ENCODE results near the gene MED27. TPM values are rescaled to one million over a fixed set of nuclear protein-coding genes. Genes with fewer than 3 reads are reported as not detected.

The MED27 gene
- total RNA-seq, 2 experiments from 2014 or later, result 25.7 to 28.2 TPM

DNA sequence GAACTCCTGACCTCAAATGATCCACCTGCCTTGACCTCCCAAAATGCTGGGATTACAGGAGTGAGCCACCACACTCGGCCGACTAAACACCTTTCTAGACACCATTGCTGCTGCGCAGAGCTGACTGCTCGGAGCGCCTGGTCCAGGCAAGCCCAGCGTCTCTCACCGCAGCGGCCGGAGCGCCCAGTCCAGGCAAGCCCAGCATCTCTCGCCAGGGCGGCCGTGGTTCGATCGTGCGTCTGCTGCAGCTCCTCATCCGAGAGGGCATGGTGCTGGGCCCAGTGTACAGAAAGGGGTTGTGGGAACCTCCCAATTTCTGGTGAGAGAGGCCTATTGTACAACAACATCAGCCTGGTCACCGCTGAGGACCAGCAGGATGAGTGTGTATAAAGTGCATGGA, 230.3 kb downstream of the MED27 start:
- Mint-ChIP-seq H3K4me3 (no peak overlapping the region), H3K9me3 (ENCODE audit: low read depth) (no peaks in the 10 kb centered on the region), H3K27me3 (peaks cover 2% of the 10 kb centered on the region), H3K4me1 (peaks cover 8% of the 10 kb centered on the region), H3K27ac (no peak overlapping the region), H3K36me3 (no peaks in the 10 kb centered on the region)
- DNase-seq (no peak), ATAC-seq (no peak)
- CTCF ChIA-PET, result no interaction called here

DNA sequence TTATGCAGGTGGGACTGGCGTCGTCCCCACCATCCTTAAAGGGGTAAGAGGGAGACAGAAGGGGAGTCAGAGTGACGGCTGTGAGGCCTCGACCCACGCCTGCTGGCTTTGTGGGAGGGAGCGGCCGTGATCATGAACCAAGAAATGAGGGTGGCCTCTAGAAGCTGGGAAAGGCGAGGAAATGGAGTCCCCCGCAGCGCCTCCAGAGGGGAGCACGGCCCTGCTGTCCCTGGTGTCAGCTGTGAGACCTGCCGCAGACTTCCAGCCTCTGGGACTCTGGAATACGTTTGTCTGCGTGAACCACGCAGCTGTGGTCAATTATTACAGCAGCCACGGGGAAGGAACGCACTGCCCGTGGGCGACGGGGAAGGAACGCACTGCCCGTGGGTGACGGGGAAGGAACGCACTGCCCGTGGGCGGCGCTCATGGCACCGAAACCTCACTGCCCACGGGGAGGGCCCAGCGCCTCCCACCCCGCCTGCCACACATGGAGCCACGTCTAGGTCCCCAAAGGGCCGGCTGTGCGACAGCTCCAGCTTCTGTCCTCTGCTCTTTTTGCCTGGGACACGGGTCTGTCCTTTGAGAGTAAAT, 231.0 kb downstream of the MED27 start:
- Mint-ChIP-seq H3K27me3 (peaks cover 2% of the 10 kb centered on the region), H3K36me3 (no peaks in the 10 kb centered on the region), H3K9me3 (ENCODE audit: low read depth) (no peaks in the 10 kb centered on the region), H3K27ac (no peak overlapping the region), H3K4me1 (peaks cover 8% of the 10 kb centered on the region), H3K4me3 (no peak overlapping the region)
- CTCF ChIA-PET, result no interaction called here
- DNase-seq, result no peak
- ATAC-seq, result no peak

DNA sequence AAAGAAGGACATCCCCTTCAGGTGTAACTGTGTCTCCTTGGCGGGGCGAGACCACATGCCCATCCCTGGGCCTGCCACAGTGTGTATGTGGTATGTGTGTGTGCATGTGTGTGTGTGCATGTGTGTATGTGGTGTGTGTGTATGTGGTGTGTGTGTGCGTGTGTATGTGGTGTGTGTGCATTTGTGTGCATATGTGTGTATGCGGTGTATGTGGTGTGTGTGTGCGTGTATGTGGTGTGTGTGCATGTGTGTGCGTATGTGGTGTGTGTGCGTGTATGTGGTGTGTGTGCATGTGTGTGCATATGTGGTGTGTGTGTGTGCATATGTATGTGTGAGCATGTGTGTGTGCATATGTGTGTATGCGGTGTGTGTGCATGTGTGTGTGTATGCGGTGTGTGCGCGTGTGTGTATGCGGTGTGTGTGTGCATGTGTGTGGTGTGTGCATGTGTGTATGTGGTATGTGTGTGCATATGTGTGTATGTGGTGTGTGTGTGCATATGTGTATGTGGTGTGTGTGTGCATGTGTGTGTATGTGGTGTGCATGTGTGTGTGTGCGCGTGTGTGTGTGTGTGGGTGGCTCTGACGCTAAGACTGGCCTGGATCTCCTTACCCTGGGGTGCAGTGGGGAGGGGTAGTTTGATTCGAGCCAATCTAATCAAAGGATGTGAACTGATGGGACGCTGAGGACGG, 231.9 kb downstream of the MED27 start:
- Mint-ChIP-seq H3K27me3 (peaks cover 2% of the 10 kb centered on the region), H3K4me1 (peaks cover 3% of the 10 kb centered on the region), H3K27ac (no peak overlapping the region), H3K4me3 (no peak overlapping the region), H3K9me3 (ENCODE audit: low read depth) (no peaks in the 10 kb centered on the region), H3K36me3 (no peaks in the 10 kb centered on the region)
- ATAC-seq (no peak), DNase-seq (no peak)
- CTCF ChIA-PET, result no interaction called here

DNA sequence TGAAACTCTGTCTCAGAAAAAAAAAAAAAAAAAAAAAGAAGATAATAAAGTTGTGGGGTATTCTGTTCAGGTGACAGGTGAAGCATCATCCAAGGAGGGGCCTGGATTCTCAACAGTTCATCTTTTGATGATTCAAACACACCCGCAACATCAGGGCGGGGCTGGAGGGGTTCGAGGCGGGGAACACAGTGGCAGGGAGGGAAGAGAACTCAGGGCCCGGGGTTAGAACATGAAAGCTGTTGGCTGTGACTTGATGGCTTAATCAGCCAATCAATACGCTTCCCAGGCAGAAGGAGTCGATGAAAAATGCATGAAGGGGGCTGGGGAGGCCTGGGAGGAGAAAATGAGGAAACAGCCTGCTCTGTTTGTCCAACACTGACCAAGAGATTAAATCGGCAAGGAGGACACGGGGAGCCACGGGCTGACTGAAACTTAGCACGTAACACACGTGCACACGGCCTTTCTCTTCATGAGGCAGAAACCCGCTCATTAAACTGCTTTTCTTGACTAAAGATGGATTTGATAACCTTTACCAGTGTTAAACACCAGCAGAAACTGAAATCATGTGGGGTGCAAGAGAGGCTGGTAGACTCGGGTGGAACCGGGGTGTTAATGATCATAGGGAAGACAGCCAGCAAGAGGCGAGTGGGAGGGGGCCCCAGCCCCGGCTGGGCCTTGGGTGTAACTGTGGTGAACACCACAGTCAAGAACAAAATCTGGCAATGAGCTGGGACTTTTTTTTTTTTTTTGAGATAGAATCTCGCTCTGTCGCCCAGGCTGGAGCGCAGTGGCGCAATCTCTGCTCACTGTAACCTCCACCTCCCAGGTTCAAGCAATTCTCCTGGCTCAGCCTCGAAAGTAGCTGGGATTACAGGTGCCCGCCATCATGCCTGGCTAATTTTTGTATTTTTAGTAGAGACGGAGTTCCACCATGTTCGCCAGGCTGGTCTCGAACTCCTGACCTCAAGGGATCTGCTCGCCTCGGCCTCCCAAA, 234.1 kb downstream of the MED27 start:
- Mint-ChIP-seq H3K9me3 (ENCODE audit: low read depth) (no peaks in the 10 kb centered on the region), H3K27me3 (peaks cover 2% of the 10 kb centered on the region), H3K4me3 (no peak overlapping the region), H3K36me3 (no peaks in the 10 kb centered on the region), H3K4me1 (no peaks in the 10 kb centered on the region), H3K27ac (no peak overlapping the region)
- CTCF ChIA-PET, result no interaction called here
- no peak for ATAC-seq
- no peak for DNase-seq

DNA sequence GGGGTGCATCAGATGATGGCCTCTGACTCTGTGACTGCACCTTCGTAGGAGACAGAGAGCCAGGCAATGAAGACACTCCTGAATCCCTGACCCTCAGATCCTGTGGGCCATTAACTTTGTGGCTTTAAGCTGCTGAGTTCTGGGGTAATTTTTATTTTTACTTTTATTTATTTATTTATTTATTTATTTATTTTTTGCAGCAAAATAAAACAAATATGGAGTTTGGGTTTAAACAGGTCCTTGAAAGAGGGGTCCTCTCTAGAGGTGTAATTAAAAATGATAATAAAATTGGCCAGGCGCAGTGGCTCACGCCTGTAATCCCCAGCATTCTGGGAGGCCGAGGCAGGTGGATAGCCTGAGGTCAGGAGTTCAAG, 234.9 kb downstream of the MED27 start:
- Mint-ChIP-seq H3K27ac (no peak overlapping the region), H3K9me3 (ENCODE audit: low read depth) (no peaks in the 10 kb centered on the region), H3K36me3 (no peaks in the 10 kb centered on the region), H3K4me1 (peaks cover 9% of the 10 kb centered on the region), H3K4me3 (no peak overlapping the region), H3K27me3 (peaks cover 2% of the 10 kb centered on the region)
- CTCF ChIA-PET, result no interaction called here
- ATAC-seq (no peak), DNase-seq (no peak)

DNA sequence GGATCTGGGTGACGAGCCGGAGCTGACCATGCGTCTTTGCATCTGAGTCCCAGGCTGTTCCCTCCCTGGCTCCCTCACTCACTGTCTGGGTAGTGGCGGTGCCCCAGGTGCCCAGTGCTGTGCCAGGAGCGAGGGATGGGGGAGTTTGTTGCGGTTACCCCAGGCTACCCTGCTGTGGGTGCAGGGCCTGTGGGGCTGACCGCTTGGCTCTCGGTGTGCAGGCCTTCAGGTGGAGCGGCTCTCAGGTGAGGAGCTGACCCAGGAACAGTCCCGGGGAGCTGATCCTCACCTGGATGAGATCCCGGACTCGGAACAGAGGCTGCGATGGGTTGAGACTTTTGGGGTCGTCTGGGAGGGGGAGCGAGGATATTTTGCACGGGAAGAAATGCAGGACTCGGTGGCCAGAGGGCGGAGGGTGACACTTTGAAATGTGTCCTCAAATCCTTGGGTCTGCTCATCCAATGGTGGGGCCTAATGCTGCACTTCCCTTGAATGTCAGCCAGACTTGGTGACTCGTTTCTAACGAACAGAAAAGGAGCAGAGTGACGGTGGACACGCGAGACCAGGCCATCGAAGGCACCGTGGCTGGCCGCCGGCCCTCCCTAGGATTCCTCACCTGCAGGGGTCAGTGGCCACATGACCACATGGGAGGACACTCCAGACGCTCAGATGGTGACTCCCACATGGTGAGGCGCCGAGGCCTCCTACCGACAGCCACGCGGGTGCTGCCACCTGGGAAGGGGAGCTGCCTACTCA, 235.5 kb downstream of the MED27 start:
- Mint-ChIP-seq H3K36me3 (no peaks in the 10 kb centered on the region), H3K9me3 (ENCODE audit: low read depth) (no peaks in the 10 kb centered on the region), H3K4me3 (no peak overlapping the region), H3K27ac (no peak overlapping the region), H3K4me1 (peaks cover 14% of the 10 kb centered on the region), H3K27me3 (peaks cover 2% of the 10 kb centered on the region)
- no peak for ATAC-seq
- CTCF ChIA-PET, result no interaction called here
- DNase-seq, result no peak

DNA sequence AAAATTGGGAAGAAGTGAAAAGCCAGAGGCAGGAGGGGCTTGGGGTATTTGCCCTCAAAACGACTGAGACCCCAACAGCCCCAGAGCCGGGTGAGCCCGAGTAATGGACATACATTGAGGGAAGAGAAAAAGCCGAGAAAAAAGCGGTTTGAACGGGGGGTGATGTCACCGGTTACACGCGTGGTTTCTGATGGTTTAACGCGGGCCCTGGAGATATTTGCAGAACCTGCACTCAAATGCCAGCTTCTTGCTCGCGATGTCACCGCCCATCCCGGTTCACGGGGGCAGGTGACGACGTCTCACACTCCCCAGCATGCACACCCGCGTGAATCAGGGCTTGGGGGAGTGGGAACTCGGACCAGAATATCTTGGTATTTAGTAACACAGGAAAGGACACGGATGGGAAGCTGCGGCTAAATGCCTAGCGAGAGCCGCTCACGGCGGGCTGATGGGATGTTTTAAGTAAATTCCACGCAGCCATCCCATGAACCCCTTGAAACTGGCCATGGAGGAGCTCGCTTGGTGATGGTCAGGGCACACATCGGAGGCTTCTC, 237.8 kb downstream of the MED27 start:
- Mint-ChIP-seq H3K36me3 (no peaks in the 10 kb centered on the region), H3K4me1 (peaks cover 17% of the 10 kb centered on the region), H3K4me3 (no peak overlapping the region), H3K27me3 (peaks cover 5% of the 10 kb centered on the region), H3K9me3 (ENCODE audit: low read depth) (no peaks in the 10 kb centered on the region), H3K27ac (no peak overlapping the region)
- DNase-seq (no peak), ATAC-seq (no peak)
- CTCF ChIA-PET, result no interaction called here

DNA sequence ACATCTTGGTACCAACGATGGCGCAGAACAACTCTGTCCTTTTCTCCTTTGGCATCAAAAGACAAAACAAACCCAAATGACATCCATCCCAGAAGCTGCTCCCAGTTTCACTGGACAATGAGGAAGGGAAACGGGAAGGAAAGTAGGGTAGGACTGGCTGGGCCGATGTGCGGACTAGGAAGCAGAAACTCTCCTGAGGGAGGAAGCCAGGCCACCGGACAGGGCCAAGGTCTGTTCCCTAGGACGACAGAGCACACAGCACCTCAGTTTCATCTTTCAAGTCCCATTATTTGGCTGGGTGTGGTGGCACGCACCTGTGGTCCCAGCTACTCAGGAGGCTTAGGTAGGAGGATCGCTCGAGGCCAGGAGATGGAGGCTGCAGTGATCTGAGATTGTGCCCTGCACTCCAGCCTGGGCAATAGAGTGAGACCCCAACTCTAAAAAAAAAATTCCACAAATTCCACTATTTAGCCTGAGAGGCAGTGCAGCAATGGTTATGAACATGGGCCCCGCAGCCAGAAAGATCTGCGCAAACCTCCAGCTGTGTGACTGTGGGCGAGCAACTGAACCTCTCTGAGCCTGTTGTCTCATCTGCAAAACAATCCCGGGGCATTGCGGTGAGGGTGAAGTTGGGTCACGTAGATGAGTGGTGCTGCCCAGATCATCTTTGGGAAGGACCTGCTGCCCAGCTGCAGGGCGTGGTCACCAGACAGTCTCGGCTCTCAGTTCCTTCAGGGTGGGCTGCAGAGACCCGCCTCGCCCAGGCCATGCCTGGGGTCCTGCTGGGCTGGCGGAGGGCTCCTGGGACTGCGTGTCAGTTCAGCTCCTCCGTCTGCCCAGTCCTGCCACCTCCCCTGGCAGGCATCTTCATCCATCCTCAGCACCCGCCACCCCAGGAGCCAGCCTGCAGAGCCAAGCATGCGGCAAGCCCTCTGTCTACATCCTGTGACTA, 238.6 kb downstream of the MED27 start:
- ATAC-seq, result no peak
- peaks cover 5% of the 10 kb centered on the region for H3K27me3 Mint-ChIP-seq
- no peaks in the 10 kb centered on the region for H3K36me3 Mint-ChIP-seq
- no peaks in the 10 kb centered on the region for H3K9me3 Mint-ChIP-seq (ENCODE audit: low read depth)
- no peak for DNase-seq
- H3K4me3 Mint-ChIP-seq, result no peak overlapping the region
- peak overlapping the region; percentile 12 for H3K27ac Mint-ChIP-seq
- CTCF ChIA-PET, result interaction anchor here (1.3 kb wide), 2 partner anchors 35 to 86 kb away, joined by 4 read pairs; no protein-coding TSS in a partner anchor
- H3K4me1 Mint-ChIP-seq, result peaks cover 17% of the 10 kb centered on the region

DNA sequence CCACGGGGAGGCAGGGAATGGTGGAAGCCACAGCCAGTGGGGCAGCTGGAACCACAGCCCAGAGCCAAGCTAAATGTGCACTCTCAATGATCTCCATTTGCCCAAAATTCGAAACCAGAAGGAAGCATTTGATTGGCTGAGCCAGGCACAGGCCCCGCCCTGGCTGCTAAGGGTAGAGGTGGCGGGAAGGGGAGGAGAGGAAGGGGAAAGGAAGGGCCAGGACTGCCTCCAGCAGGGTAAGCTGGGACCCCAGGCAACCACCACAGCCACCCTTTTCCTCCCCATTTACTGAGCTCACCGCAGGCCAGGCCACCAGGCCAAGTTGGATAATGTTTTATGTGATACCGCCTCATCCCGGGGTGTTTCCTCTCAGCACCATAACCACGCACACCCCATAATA, 239.4 kb downstream of the MED27 start:
- Mint-ChIP-seq H3K36me3 (no peaks in the 10 kb centered on the region), H3K27me3 (peaks cover 3% of the 10 kb centered on the region), H3K9me3 (ENCODE audit: low read depth) (no peaks in the 10 kb centered on the region), H3K4me1 (peaks cover 17% of the 10 kb centered on the region), H3K4me3 (no peak overlapping the region), H3K27ac (peak overlapping the region; percentile 95)
- peak; percentile 21 for ATAC-seq
- CTCF ChIA-PET, result interaction anchor here (0.8 to 2.8 kb wide), 5 partner anchors 36 to 396 kb away, joined by 3 to 9 read pairs (median 4); partner anchors contain the start of gene RAPGEF1
- peak; percentile 50 for DNase-seq

DNA sequence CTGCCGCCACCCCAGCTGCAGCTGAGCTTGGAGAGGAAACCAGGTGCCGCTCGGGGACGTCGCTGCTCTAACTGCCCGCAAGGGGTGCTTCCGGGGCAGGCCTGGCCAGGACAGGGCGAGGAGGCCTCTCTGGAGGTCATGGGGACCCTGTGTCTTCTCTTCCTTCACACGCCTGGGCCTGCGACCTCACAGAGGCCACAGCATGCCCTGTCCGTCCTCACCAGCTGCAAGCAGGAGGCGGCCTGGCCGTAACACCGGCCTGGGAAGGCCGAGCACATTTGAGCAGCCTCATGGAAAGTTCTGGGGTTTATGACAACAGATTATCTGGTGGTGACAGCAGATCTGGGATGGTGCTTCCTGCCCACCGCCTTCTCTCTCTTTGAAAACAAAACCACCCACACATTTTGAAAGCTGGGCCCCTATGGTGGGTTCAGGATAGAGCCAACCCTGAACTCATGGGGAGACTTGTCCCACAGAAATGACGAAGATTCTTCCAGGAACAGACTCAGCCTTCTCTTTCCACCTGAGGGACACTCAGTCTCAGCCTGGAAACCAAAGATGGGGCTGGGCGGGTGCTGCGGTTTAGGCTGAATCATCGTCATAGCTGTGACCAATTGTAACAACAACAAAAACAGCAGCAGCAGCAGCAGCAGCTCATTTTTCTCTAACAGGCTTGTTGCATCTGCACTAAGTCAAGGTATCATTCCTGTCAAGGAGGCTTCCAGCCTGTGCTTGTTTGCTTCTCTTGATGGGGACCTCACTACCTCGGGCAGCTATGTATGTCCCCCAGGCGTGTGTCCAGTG, 240.2 kb downstream of the MED27 start:
- DNase-seq, result peak; percentile 84
- peak; percentile 79 for ATAC-seq
- H3K27ac Mint-ChIP-seq, result peak overlapping the region; percentile 95
- peaks cover 17% of the 10 kb centered on the region for H3K4me1 Mint-ChIP-seq
- CTCF ChIA-PET, result interaction anchor here (0.8 to 2.8 kb wide), 7 partner anchors 36 to 397 kb away, joined by 3 to 9 read pairs (median 4); partner anchors contain the start of gene RAPGEF1
- H3K27me3 Mint-ChIP-seq, result peaks cover 3% of the 10 kb centered on the region
- peaks cover 2% of the 10 kb centered on the region for H3K9me3 Mint-ChIP-seq (ENCODE audit: low read depth)
- H3K4me3 Mint-ChIP-seq, result no peak overlapping the region
- no peaks in the 10 kb centered on the region for H3K36me3 Mint-ChIP-seq

DNA sequence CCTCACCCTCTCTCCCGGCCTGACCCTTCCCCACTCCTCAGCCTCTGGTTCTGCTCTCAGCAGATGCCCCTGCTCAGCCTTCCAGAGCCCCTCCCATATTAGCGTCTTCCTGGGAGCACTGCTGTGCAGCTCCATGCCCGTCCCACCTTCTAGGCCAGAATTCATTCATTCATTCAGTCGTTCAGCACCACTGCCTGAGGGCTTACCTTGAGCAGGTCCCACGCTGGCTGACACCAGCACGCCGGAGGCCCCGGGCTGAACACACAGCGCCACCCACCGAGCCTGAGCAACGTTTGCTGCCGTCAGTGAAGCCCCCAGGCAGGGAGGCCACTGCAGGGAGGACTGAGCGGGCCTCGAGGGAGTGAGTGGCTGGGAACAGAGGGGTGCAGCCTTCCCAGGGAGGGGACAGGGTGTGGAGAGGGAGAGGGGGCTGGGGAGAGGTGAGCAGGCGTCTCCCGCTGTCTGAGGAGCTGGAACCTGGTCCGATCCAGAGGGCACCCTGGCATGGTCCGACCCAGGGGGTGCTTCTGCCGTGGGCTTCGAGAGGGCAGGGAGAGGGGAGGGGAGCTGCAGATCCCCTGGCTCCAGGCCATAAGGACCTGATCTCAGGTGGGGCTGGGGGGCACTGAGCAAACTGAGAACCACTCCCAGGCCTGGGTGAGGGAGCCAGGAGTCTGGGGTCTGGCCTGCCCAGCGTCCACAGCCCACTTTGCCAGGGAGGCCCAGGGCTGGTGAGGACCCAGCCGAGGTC, 241.0 kb downstream of the MED27 start:
- no peaks in the 10 kb centered on the region for H3K36me3 Mint-ChIP-seq
- peak overlapping the region; percentile 95 for H3K27ac Mint-ChIP-seq
- CTCF ChIA-PET, result interaction anchor here (1.0 to 2.8 kb wide), 3 partner anchors 76 to 397 kb away, joined by 3 to 9 read pairs (median 4); no protein-coding TSS in a partner anchor
- peaks cover 3% of the 10 kb centered on the region for H3K27me3 Mint-ChIP-seq
- DNase-seq (no peak), ATAC-seq (no peak)
- H3K4me1 Mint-ChIP-seq, result peaks cover 21% of the 10 kb centered on the region
- H3K4me3 Mint-ChIP-seq, result no peak overlapping the region
- peaks cover 3% of the 10 kb centered on the region for H3K9me3 Mint-ChIP-seq (ENCODE audit: low read depth)

All from activated CD8-positive, alpha-beta memory T cell treated with anti-CD3 and anti-CD28 coated beads, Interleukin-2, amount 10 ng/mL, durations not matched to agents 7 days and 5 days (primary cell).